H1 (cell line): ENCODE data around the gene VSX1. TPM values are rescaled to one million over a fixed set of nuclear protein-coding genes. Genes with fewer than 3 reads are reported as not detected.

ENCODE experiments used
- CTCF ChIA-PET: fragments of 300-600 bp; sonication (Branson Sonifier 250); formaldehyde crosslinking; loops from one replicate; lab custom pipeline; 2021; ENCODE audit not compliant: partially characterized antibody; lab: Charles Lee
- POLR2A ChIA-PET: fragments of 300-600 bp; sonication (Branson Sonifier 250); formaldehyde crosslinking; loops from one replicate; lab custom pipeline; 2021; ENCODE audit warnings: inconsistent platforms; ENCODE audit not compliant: partially characterized antibody; lab: Charles Lee
- DNase-seq, 2 experiments: peaks; one replicate each; pipeline versions ENCODE4 v3.0.0 to v3.0.0-alpha.2; 2010 to 2022; ENCODE audit warnings: low spot score in 2 of 2, low read depth in 1 of 2, mixed read lengths in 1 of 2
- FAIRE-seq: peaks from 2 replicates; lab custom pipeline; 2011; peaks lifted over from hg19 to GRCh38; lab: Jason Lieb, UNC
- H2AFZ ChIP-seq: 2 replicates; pipeline ENCODE4 v1.8.1; 2012; ENCODE audit warnings: low read length, inconsistent platforms
- H2AK5ac ChIP-seq: 2 replicates; pipeline ENCODE4 v1.6.1; 2013; ENCODE audit warnings: low read depth, low read length
- H2BK120ac ChIP-seq: replicated peaks from 2 replicates; pipeline ENCODE3; 2013; ENCODE audit warnings: low read depth, low read length, inconsistent platforms
- H2BK12ac ChIP-seq: 2 replicates; pipeline ENCODE4 v1.6.1; 2013; ENCODE audit warnings: low read depth, low read length
- H2BK15ac ChIP-seq: 2 replicates; pipeline ENCODE4 v1.6.1; 2013; ENCODE audit warnings: low read length
- H2BK20ac ChIP-seq: 2 replicates; pipeline ENCODE4 v1.6.1; 2013; ENCODE audit warnings: low read length
- H2BK5ac ChIP-seq: 2 replicates; pipeline ENCODE4 v1.6.1; 2013; ENCODE audit warnings: low read depth, low read length
- H3K14ac ChIP-seq: 2 replicates; pipeline ENCODE4 v1.6.1; 2013; ENCODE audit warnings: inconsistent platforms; ENCODE audit not compliant: insufficient read length
- H3K18ac ChIP-seq: 2 replicates; pipeline ENCODE4 v1.6.1; 2013; ENCODE audit warnings: low read length; ENCODE audit errors: extremely low read depth
- H3K23ac ChIP-seq: 2 replicates; pipeline ENCODE4 v1.6.1; 2013; ENCODE audit warnings: inconsistent platforms; ENCODE audit not compliant: insufficient read length
- H3K23me2 ChIP-seq: 2 replicates; pipeline ENCODE4 v1.6.1; 2013; ENCODE audit warnings: low read depth, low read length
- H3K27ac ChIP-seq: 2 replicates; pipeline ENCODE4 v1.6.1; 2011; ENCODE audit warnings: low read depth, low read length, inconsistent platforms
- H3K27me3 ChIP-seq, 4 experiments: replicated peaks in 1 of 4; 1 replicate in 1 of 4; 2 replicates in 3 of 4; pipeline versions ENCODE4 v1.6.1 to v1.8.1; 2011 to 2013; ENCODE audit warnings: low read length in 3 of 4, mild to moderate bottlenecking in 3 of 4, inconsistent platforms in 2 of 4, mixed read lengths in 2 of 4, moderate library complexity in 1 of 4; ENCODE audit not compliant: control insufficient read depth in 3 of 4, insufficient read depth in 3 of 4; ENCODE audit errors: extremely low read depth in 1 of 4
- H3K36me3 ChIP-seq, 4 experiments: 2 replicates each; pipeline versions ENCODE4 v1.6.1 to v1.8.1; 2011 to 2013; ENCODE audit warnings: mild to moderate bottlenecking in 4 of 4, low read length in 3 of 4, moderate library complexity in 2 of 4, control low read depth in 1 of 4, inconsistent platforms in 1 of 4; ENCODE audit not compliant: insufficient read depth in 4 of 4, control insufficient read depth in 2 of 4
- H3K4ac ChIP-seq: replicated peaks from 2 replicates; pipeline ENCODE3; 2013; ENCODE audit warnings: low read length, low read depth, mixed read lengths, inconsistent platforms; ENCODE audit not compliant: insufficient read length
- H3K4me1 ChIP-seq, 4 experiments: replicated peaks in 1 of 4; 1 replicate in 1 of 4; 2 replicates in 3 of 4; pipeline versions ENCODE4 v1.6.1 to v1.8.1; 2011 to 2013; ENCODE audit warnings: low read length in 3 of 4, inconsistent platforms in 2 of 4, mixed read lengths in 1 of 4; ENCODE audit not compliant: insufficient read depth in 4 of 4, control insufficient read depth in 3 of 4
- H3K4me2 ChIP-seq, 2 experiments: 2 replicates each; pipeline versions ENCODE4 v1.6.1 to v1.8.1; 2011 to 2013; ENCODE audit warnings: low read depth in 2 of 2, low read length in 2 of 2, control low read depth in 1 of 2, inconsistent platforms in 1 of 2, mild to moderate bottlenecking in 1 of 2; ENCODE audit not compliant: insufficient read depth in 1 of 2
- H3K4me3 ChIP-seq, 4 experiments: fragments of 200-600, 300-600 bp in 1 of 4; sonication (generic), shearing (Covaris generic), sonication (Bioruptor Twin) in 1 of 4; 2 replicates each; pipeline versions ENCODE4 v1.5.1 to v1.8.1; 2011 to 2016; ENCODE audit warnings: low read length in 4 of 4, low read depth in 3 of 4, control low read depth in 2 of 4, inconsistent platforms in 2 of 4, mild to moderate bottlenecking in 2 of 4, mixed read lengths in 1 of 4, moderate library complexity in 1 of 4; ENCODE audit not compliant: insufficient read depth in 2 of 4; ENCODE audit errors: extremely low read depth in 1 of 4
- H3K56ac ChIP-seq: replicated peaks from 2 replicates; pipeline ENCODE3; 2013; ENCODE audit warnings: low read depth, mild to moderate bottlenecking, mixed read lengths, low read length, inconsistent platforms; ENCODE audit not compliant: insufficient read length
- H3K79me1 ChIP-seq: 2 replicates; pipeline ENCODE4 v1.6.1; 2013; ENCODE audit warnings: low read depth, low read length, control low read depth
- H3K79me2 ChIP-seq, 2 experiments: 2 replicates each; pipeline versions ENCODE4 v1.6.1 to v1.8.1; 2012 to 2013; ENCODE audit warnings: low read length in 2 of 2, mild to moderate bottlenecking in 2 of 2, inconsistent platforms in 1 of 2; ENCODE audit not compliant: insufficient read depth in 2 of 2, control insufficient read depth in 1 of 2
- H3K9ac ChIP-seq, 4 experiments: replicated peaks in 1 of 4; 1 replicate in 1 of 4; 2 replicates in 3 of 4; pipeline versions ENCODE4 v1.6.1 to v1.8.1; 2011 to 2013; ENCODE audit warnings: low read depth in 3 of 4, low read length in 3 of 4, control low read depth in 2 of 4, mild to moderate bottlenecking in 2 of 4, moderate library complexity in 2 of 4, inconsistent platforms in 1 of 4; ENCODE audit errors: extremely low read depth in 1 of 4
- H3K9me3 ChIP-seq, 2 experiments: 2 replicates each; pipeline versions ENCODE4 v1.6.1 to v1.8.1; 2012 to 2013; ENCODE audit warnings: mild to moderate bottlenecking in 2 of 2, moderate library complexity in 2 of 2, control low read depth in 1 of 2, inconsistent platforms in 1 of 2, low read depth in 1 of 2, low read length in 1 of 2, mixed read lengths in 1 of 2; ENCODE audit not compliant: insufficient read depth in 2 of 2
- H4K20me1 ChIP-seq, 2 experiments: replicated peaks in 1 of 2; 2 replicates each; pipeline versions ENCODE3 to v1.8.1; 2011 to 2013; ENCODE audit warnings: inconsistent platforms in 2 of 2, low read length in 2 of 2, mild to moderate bottlenecking in 1 of 2; ENCODE audit not compliant: insufficient read depth in 2 of 2, control insufficient read depth in 1 of 2
- H4K5ac ChIP-seq: 2 replicates; pipeline ENCODE4 v1.6.1; 2013; ENCODE audit warnings: low read length, low read depth, mixed read lengths, inconsistent platforms; ENCODE audit not compliant: insufficient read length
- H4K8ac ChIP-seq: 2 replicates; pipeline ENCODE4 v1.8.0; 2013; ENCODE audit warnings: mild to moderate bottlenecking, moderate library complexity, low read length, inconsistent platforms; ENCODE audit not compliant: insufficient read depth; ENCODE audit errors: extremely low read depth
- H4K91ac ChIP-seq: replicated peaks from 2 replicates; pipeline ENCODE3; 2013; ENCODE audit warnings: low read length, mixed read lengths, inconsistent platforms; ENCODE audit not compliant: insufficient read length
- ATF2 ChIP-seq: IDR thresholded peaks from 2 replicates; pipeline ENCODE4 v1.6.1; 2012; ENCODE audit warnings: low read length, inconsistent platforms
- CTBP2 ChIP-seq: IDR thresholded peaks from 2 replicates; pipeline ENCODE4 v1.7.0; 2011; ENCODE audit warnings: borderline replicate concordance, mild to moderate bottlenecking, moderate library complexity, mixed read lengths, low read length; ENCODE audit not compliant: insufficient read depth, insufficient read length
- GTF2F1 ChIP-seq: IDR thresholded peaks from 2 replicates; pipeline ENCODE4 v1.6.1; 2012; ENCODE audit warnings: low read depth, low read length, improper control_type of control experiment, borderline replicate concordance
- HDAC6 ChIP-seq: IDR thresholded peaks from one replicate; pipeline ENCODE4 v1.7.1; 2012; ENCODE audit warnings: low read depth, mild to moderate bottlenecking, inconsistent platforms, low read length, moderate library complexity
- MAFK ChIP-seq: IDR thresholded peaks from 2 replicates; pipeline ENCODE4 v1.6.1; 2012; ENCODE audit warnings: low read depth, mild to moderate bottlenecking, improper control_type of control experiment, low read length
- NRF1 ChIP-seq: IDR thresholded peaks from 2 replicates; pipeline ENCODE4 v1.6.1; 2011; ENCODE audit warnings: mild to moderate bottlenecking, low read depth, low read length, improper control_type of control experiment
- PHF8 ChIP-seq: fragments of 200-600 bp; sonication (generic); conservative IDR thresholded peaks from 2 replicates; pipeline ENCODE4 v1.7.1; 2012; ENCODE audit warnings: low read depth, mild to moderate bottlenecking, inconsistent platforms, low read length, moderate library complexity
- RNF2 ChIP-seq: fragments of 200-900, 300-1000 bp; sonication (generic); IDR thresholded peaks from 2 replicates; pipeline ENCODE4 v1.7.1; 2016; ENCODE audit warnings: borderline replicate concordance, low read depth, mild to moderate bottlenecking, antibody characterized with exemption, low read length; ENCODE audit not compliant: poor library complexity, severe bottlenecking; ENCODE audit errors: missing control alignments
- WGBS, 2 experiments: shearing (Covaris generic) in 1 of 2; methylation state at CpG; one replicate each; pipeline versions ENCODE4 v1.1.6 to v1.1.7; 2013 to 2015; ENCODE audit warnings: low lambda C conversion rate in 2 of 2, mixed read lengths in 2 of 2, inconsistent platforms in 1 of 2, low coverage in 1 of 2, missing lambda C conversion rate in 1 of 2; ENCODE audit not compliant: insufficient replicate concordance in 2 of 2, insufficient coverage in 1 of 2, insufficient read length in 1 of 2; ENCODE audit errors: extremely low coverage in 1 of 2, missing lambda C conversion rate in 1 of 2; 5-methylcytosine and 5-hydroxymethylcytosine counted together
- polyA plus RNA-seq, 7 experiments: library from polyadenylated mRNA; depleted of rRNA in 3 of 7; stranded (reverse) in 5 of 7; unstranded in 2 of 7; fragments of >200 nt in 5 of 7; fragments of 200-250 nt in 2 of 7; gene quantifications; 1 replicate in 5 of 7; 2 replicates in 1 of 7; 4 replicates in 1 of 7; pipeline versions ENCODE4 v1.2.1 to v1.2.3, GENCODE V29; 2011 to 2013; ENCODE audit warnings: missing spikeins in 2 of 7, mixed read lengths in 2 of 7
- total RNA-seq: library from RNA; stranded (reverse); fragmentation: NEBNext Ultra II Directional; extraction: Animal tissue kit (Norgen Biotek cat#: 25700); gene quantifications from 2 replicates; pipeline ENCODE4 v1.2.1, GENCODE V29; 2021
- TF ChIP-seq, protein P1 (sequence below): IDR thresholded peaks from 2 replicates; pipeline ENCODE4 v1.6.1; 2011; ENCODE audit warnings: low read length, improper control_type of control experiment

VSX1 gene
- total and polyA plus RNA-seq, 2 of the 8 experiments (the other 6 are each of a cell fraction or from before 2014, with no cell fraction given), result 0.14 TPM; not detected in 1

DNA sequence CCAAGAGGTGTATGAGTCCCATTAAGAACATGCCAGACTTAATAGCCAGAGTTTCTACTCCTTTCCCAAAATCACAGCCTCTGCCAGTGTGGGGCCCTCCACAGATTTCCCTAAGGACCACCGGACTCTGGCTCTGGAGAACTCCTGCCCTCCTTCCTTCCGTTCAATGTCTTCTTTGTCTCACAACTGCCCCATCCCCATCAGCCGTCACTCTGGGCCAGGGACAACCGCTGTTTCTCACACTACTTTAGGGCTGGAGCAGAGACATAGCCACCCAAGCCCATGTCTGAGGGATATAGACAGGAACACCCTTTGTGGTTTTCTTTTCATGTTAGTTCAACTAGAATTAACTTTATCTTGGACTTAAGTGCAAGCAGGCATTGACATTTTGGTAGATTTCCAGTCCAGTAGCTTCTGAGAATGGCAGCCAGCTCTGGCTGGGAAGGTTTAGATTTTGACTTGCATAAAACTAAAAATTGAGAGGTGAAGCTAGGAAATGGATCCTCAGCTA lies 17.3 kb downstream of the VSX1 start:
- Histone ChIP-seq H2BK15ac (no peak overlapping the region), H3K18ac (no peak overlapping the region), H2AFZ (no peak overlapping the region), H3K4me3 (no peak overlapping the region), H3K23ac (no peak overlapping the region), H2BK20ac (no peak overlapping the region), H3K9me3 (no peaks in the 10 kb centered on the region), H3K79me1 (no peaks in the 10 kb centered on the region), H4K8ac (no peak overlapping the region)
- no peak for FAIRE-seq
- TF ChIP-seq NRF1 (no peak), ATF2 (no peak), CTBP2 (no peak), GTF2F1 (no peak), RNF2 (no peak), PHF8 (no peak), MAFK (no peak), HDAC6 (no peak)
- TF ChIP-seq, protein P1, sequence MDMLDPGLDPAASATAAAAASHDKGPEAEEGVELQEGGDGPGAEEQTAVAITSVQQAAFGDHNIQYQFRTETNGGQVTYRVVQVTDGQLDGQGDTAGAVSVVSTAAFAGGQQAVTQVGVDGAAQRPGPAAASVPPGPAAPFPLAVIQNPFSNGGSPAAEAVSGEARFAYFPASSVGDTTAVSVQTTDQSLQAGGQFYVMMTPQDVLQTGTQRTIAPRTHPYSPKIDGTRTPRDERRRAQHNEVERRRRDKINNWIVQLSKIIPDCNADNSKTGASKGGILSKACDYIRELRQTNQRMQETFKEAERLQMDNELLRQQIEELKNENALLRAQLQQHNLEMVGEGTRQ, result no peak
- TF ChIP-seq, all 59 proteins: peak for 0
- H2BK12ac ChIP-seq, result no peak overlapping the region
- no peak overlapping the region for H3K4ac ChIP-seq
- H2AK5ac ChIP-seq, result no peak overlapping the region
- peaks cover 0 to 10% of the 10 kb centered on the region in 2 experiments for H4K20me1 ChIP-seq
- POLR2A ChIA-PET, result interaction anchor here (0.6 to 2.7 kb wide), 2 partner anchors 71 to 133 kb away, joined by 3 to 8 read pairs; no protein-coding TSS in a partner anchor
- no peak for DNase-seq
- CTCF ChIA-PET, result interaction anchor here (0.7 to 9.1 kb wide), 25 partner anchors 10 to 182 kb away, joined by 3 to 121 read pairs (median 5); partner anchors contain the start of gene VSX1
- no peak overlapping the region for H3K9ac ChIP-seq
- H4K91ac ChIP-seq, result no peak overlapping the region
- H3K27ac ChIP-seq, result no peak overlapping the region
- H3K79me2 ChIP-seq, result no peaks in the 10 kb centered on the region
- H3K27me3 ChIP-seq, result peaks cover 0 to 33% (median 22%) of the 10 kb centered on the region in 4 experiments; a peak in 6 of 7 replicates
- no peak overlapping the region for H4K5ac ChIP-seq
- 87% methylated on average over 4 of the region's 4 CpGs; no CpG with 5 or more reads in 1 of the 2 experiments for WGBS, 2 experiments
- no peaks in the 10 kb centered on the region for H3K36me3 ChIP-seq
- no peak overlapping the region for H3K56ac ChIP-seq
- H3K4me2 ChIP-seq, result no peak overlapping the region
- H2BK120ac ChIP-seq, result no peak overlapping the region
- H3K4me1 ChIP-seq, result peaks cover 0 to 2% (median 0%) of the 10 kb centered on the region in 4 experiments; a peak in 1 of 7 replicates
- no peak overlapping the region for H3K14ac ChIP-seq
- H3K23me2 ChIP-seq, result peaks cover 8% of the 10 kb centered on the region; the same call in 1 of the 2 replicates
- no peak overlapping the region for H2BK5ac ChIP-seq
